ENCODE results near the gene TACO1. TPM values are rescaled to one million over a fixed set of nuclear protein-coding genes. Genes with fewer than 3 reads are reported as not detected.

Gene TACO1
- total and polyA plus RNA-seq, 2 experiments from 2014 or later, result 15.4 to 19.9 TPM

DNA sequence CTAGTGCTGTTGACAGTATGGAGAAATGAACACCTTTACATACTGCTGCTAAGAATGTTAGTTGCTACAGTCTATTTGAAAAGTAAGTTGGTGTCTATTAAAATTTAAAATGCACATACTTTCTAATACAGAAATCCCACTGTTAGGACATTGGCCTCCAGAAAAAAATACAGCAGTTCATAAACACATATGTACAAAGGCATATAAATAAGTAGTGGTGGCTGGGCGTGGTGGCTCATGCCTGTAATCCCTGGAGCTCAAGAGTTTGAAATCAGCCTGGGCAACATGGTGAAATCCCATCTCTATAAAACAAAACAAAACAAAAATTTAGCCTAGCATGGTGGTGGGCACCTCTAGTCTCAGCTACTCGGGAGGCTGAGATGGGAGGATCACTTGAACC lies 37.4 kb upstream of the TACO1 start:
- Histone ChIP-seq H3K27ac (ENCODE audit: low read depth) (no peak overlapping the region), H3K4me1 (ENCODE audit: insufficient read depth) (no peaks in the 10 kb centered on the region), H3K27me3 (ENCODE audit: insufficient read depth) (no peaks in the 10 kb centered on the region), H3K9me2 (ENCODE audit: insufficient read depth) (no peaks in the 10 kb centered on the region), H3K4me3 (no peak overlapping the region), H4K20me1 (replicated peaks; ENCODE audit: insufficient read depth) (peaks cover 28% of the 10 kb centered on the region), H2AFZ (no peak overlapping the region), H3K4me2 (no peak overlapping the region), H3K36me3 (ENCODE audit: insufficient read depth) (no peaks in the 10 kb centered on the region), H3K79me2 (replicated peaks; ENCODE audit: insufficient read depth) (peaks cover 92% of the 10 kb centered on the region), H3F3A (replicated peaks; ENCODE audit: low read depth) (no peaks in the 10 kb centered on the region)
- ATAC-seq (no peak), DNase-seq (ENCODE audit: low spot score) (no peak)
- no peak for TF ChIP-seq ZNF331 (CRISPR knock-in tag; IDR thresholded peaks at IDR 0.05; ENCODE audit: low read depth)
- no peak for TF ChIP-seq JUNB (IDR thresholded peaks at IDR 0.05; ENCODE audit: unreplicated experiment)
- TF ChIP-seq, protein P1, sequence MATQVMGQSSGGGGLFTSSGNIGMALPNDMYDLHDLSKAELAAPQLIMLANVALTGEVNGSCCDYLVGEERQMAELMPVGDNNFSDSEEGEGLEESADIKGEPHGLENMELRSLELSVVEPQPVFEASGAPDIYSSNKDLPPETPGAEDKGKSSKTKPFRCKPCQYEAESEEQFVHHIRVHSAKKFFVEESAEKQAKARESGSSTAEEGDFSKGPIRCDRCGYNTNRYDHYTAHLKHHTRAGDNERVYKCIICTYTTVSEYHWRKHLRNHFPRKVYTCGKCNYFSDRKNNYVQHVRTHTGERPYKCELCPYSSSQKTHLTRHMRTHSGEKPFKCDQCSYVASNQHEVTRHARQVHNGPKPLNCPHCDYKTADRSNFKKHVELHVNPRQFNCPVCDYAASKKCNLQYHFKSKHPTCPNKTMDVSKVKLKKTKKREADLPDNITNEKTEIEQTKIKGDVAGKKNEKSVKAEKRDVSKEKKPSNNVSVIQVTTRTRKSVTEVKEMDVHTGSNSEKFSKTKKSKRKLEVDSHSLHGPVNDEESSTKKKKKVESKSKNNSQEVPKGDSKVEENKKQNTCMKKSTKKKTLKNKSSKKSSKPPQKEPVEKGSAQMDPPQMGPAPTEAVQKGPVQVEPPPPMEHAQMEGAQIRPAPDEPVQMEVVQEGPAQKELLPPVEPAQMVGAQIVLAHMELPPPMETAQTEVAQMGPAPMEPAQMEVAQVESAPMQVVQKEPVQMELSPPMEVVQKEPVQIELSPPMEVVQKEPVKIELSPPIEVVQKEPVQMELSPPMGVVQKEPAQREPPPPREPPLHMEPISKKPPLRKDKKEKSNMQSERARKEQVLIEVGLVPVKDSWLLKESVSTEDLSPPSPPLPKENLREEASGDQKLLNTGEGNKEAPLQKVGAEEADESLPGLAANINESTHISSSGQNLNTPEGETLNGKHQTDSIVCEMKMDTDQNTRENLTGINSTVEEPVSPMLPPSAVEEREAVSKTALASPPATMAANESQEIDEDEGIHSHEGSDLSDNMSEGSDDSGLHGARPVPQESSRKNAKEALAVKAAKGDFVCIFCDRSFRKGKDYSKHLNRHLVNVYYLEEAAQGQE (IDR thresholded peaks at IDR 0.05; ENCODE audit: unreplicated experiment), result no peak
- no peak for TF ChIP-seq ZNF114 (CRISPR knock-in tag; IDR thresholded peaks at IDR 0.05)
- TF ChIP-seq, protein P2, sequence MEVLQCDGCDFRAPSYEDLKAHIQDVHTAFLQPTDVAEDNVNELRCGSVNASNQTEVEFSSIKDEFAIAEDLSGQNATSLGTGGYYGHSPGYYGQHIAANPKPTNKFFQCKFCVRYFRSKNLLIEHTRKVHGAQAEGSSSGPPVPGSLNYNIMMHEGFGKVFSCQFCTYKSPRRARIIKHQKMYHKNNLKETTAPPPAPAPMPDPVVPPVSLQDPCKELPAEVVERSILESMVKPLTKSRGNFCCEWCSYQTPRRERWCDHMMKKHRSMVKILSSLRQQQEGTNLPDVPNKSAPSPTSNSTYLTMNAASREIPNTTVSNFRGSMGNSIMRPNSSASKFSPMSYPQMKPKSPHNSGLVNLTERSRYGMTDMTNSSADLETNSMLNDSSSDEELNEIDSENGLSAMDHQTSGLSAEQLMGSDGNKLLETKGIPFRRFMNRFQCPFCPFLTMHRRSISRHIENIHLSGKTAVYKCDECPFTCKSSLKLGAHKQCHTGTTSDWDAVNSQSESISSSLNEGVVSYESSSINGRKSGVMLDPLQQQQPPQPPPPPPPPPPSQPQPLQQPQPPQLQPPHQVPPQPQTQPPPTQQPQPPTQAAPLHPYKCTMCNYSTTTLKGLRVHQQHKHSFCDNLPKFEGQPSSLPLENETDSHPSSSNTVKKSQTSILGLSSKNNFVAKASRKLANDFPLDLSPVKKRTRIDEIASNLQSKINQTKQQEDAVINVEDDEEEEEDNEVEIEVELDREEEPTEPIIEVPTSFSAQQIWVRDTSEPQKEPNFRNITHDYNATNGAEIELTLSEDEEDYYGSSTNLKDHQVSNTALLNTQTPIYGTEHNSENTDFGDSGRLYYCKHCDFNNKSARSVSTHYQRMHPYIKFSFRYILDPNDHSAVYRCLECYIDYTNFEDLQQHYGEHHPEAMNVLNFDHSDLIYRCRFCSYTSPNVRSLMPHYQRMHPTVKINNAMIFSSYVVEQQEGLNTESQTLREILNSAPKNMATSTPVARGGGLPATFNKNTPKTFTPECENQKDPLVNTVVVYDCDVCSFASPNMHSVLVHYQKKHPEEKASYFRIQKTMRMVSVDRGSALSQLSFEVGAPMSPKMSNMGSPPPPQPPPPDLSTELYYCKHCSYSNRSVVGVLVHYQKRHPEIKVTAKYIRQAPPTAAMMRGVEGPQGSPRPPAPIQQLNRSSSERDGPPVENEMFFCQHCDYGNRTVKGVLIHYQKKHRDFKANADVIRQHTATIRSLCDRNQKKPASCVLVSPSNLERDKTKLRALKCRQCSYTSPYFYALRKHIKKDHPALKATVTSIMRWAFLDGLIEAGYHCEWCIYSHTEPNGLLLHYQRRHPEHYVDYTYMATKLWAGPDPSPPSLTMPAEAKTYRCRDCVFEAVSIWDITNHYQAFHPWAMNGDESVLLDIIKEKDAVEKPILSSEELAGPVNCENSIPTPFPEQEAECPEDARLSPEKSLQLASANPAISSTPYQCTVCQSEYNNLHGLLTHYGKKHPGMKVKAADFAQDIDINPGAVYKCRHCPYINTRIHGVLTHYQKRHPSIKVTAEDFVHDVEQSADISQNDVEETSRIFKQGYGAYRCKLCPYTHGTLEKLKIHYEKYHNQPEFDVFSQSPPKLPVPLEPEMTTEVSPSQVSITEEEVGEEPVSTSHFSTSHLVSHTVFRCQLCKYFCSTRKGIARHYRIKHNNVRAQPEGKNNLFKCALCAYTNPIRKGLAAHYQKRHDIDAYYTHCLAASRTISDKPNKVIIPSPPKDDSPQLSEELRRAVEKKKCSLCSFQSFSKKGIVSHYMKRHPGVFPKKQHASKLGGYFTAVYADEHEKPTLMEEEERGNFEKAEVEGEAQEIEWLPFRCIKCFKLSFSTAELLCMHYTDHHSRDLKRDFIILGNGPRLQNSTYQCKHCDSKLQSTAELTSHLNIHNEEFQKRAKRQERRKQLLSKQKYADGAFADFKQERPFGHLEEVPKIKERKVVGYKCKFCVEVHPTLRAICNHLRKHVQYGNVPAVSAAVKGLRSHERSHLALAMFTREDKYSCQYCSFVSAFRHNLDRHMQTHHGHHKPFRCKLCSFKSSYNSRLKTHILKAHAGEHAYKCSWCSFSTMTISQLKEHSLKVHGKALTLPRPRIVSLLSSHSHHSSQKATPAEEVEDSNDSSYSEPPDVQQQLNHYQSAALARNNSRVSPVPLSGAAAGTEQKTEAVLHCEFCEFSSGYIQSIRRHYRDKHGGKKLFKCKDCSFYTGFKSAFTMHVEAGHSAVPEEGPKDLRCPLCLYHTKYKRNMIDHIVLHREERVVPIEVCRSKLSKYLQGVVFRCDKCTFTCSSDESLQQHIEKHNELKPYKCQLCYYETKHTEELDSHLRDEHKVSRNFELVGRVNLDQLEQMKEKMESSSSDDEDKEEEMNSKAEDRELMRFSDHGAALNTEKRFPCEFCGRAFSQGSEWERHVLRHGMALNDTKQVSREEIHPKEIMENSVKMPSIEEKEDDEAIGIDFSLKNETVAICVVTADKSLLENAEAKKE (CRISPR knock-in tag; IDR thresholded peaks at IDR 0.05), result no peak
- no peak for TF ChIP-seq NANOG (IDR thresholded peaks at IDR 0.05; ENCODE audit: borderline replicate concordance)
- H3K4me3 Mint-ChIP-seq, result no peak overlapping the region
- H3K27ac Mint-ChIP-seq, result no peak overlapping the region
- no peaks in the 10 kb centered on the region for H3K36me3 Mint-ChIP-seq (ENCODE audit: low read depth)
- no peaks in the 10 kb centered on the region for H3K9me3 Mint-ChIP-seq
- H3K27me3 Mint-ChIP-seq (ENCODE audit: insufficient read depth, low read depth, poor library complexity), result peaks cover 3% of the 10 kb centered on the region
- no peaks in the 10 kb centered on the region for H3K4me1 Mint-ChIP-seq

Measured in GM23338 (cell line).